Upper lobe of left lung (tissue), 6 donors: ENCODE results near the gene OR10S1. TPM values are rescaled to one million over a fixed set of nuclear protein-coding genes. Genes with fewer than 3 reads are reported as not detected.
A peak's percentile ranks its signal among the peaks of the same experiment; 100 is the strongest.
"Not testable (repeated sequence)": the region's sequence is repeated elsewhere in the genome, so short reads cannot be mapped to it uniquely, and the experiment has no call there.

Source experiments
- ATAC-seq, 2 donors: fragments of 200-7000 bp; cut with Tn5 transposase; one replicate each; pipeline ENCODE4 v1.9.1; 2022; ENCODE audit warnings: mild to moderate bottlenecking in 2 of 2, moderate library complexity in 2 of 2; ENCODE audit not compliant: low FRiP score in 2 of 2
- DNase-seq, 2 donors: peaks; one replicate each; pipeline ENCODE4 v3.0.0-alpha.2; 2019 to 2020
- H3K27ac ChIP-seq, 4 donors: fragments of 200-600 bp; sonication (generic); one replicate each; pipeline ENCODE4 v1.5.1; 2016 to 2019
- H3K27me3 ChIP-seq, 4 donors: fragments of 200-600 bp; sonication (generic); one replicate each; pipeline ENCODE4 v1.5.1; 2017 to 2019
- H3K36me3 ChIP-seq, 4 donors: fragments of 200-600 bp; sonication (generic); one replicate each; pipeline ENCODE4 v1.5.1; 2016 to 2019
- H3K4me1 ChIP-seq, 4 donors: fragments of 200-600 bp; sonication (generic); one replicate each; pipeline ENCODE4 v1.5.1; 2018 to 2019
- H3K4me3 ChIP-seq, 4 donors: fragments of 200-600 bp; sonication (generic); one replicate each; pipeline ENCODE4 v1.5.1; 2017 to 2019; ENCODE audit warnings: mild to moderate bottlenecking in 2 of 4, moderate library complexity in 1 of 4
- H3K9me3 ChIP-seq, 4 donors: fragments of 200-600 bp; sonication (generic); one replicate each; pipeline ENCODE4 v1.5.1; 2018 to 2019
- EP300 ChIP-seq, 4 donors: sonication (generic); formaldehyde crosslinking; IDR thresholded peaks; one replicate each; pipeline ENCODE4 v1.5.1; 2017; ENCODE audit warnings: antibody characterized with exemption in 4 of 4, control low read depth in 2 of 4
- POLR2A ChIP-seq, 4 donors: fragments of 450-650 bp; IDR thresholded peaks; one replicate each; pipeline ENCODE4 v1.5.1; 2016 to 2017; ENCODE audit warnings: antibody characterized with exemption in 4 of 4, mild to moderate bottlenecking in 2 of 4
- POLR2AphosphoS5 ChIP-seq, 2 donors: sonication (generic); formaldehyde crosslinking; IDR thresholded peaks; one replicate each; pipeline ENCODE4 v1.5.1; 2017; ENCODE audit warnings: antibody characterized with exemption in 2 of 2
- WGBS, 2 donors: methylation state at CpG; one replicate each; pipeline ENCODE4 v1.1.5; 2017 to 2018; 5-methylcytosine and 5-hydroxymethylcytosine counted together
- total RNA-seq, 6 donors: library from RNA; depleted of rRNA in 4 of 6; stranded (reverse); fragments of >200 nt in 4 of 6; gene quantifications; one replicate each; pipeline versions ENCODE4 v1.1.0 to v1.2.1, GENCODE V29; 2016 to 2021
- TF ChIP-seq, protein P1 (sequence below), 6 experiments: fragments of 450-650 bp in 4 of 6; fragments of 200-600 bp in 2 of 6; sonication (generic) in 2 of 6; IDR thresholded peaks; one replicate each; pipeline ENCODE4 v1.5.1; 2016 to 2019; ENCODE audit warnings: antibody characterized with exemption in 6 of 6
- donor health status: DM: no; HTN: no; CAD: no; lungs with moderate emphysema.
- donor health status: DM: no; HTN: yes; CAD: no; lungs with severe emphysema.

The OR10S1 gene, protein sequence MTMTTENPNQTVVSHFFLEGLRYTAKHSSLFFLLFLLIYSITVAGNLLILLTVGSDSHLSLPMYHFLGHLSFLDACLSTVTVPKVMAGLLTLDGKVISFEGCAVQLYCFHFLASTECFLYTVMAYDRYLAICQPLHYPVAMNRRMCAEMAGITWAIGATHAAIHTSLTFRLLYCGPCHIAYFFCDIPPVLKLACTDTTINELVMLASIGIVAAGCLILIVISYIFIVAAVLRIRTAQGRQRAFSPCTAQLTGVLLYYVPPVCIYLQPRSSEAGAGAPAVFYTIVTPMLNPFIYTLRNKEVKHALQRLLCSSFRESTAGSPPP
- total RNA-seq: not detected

DNA sequence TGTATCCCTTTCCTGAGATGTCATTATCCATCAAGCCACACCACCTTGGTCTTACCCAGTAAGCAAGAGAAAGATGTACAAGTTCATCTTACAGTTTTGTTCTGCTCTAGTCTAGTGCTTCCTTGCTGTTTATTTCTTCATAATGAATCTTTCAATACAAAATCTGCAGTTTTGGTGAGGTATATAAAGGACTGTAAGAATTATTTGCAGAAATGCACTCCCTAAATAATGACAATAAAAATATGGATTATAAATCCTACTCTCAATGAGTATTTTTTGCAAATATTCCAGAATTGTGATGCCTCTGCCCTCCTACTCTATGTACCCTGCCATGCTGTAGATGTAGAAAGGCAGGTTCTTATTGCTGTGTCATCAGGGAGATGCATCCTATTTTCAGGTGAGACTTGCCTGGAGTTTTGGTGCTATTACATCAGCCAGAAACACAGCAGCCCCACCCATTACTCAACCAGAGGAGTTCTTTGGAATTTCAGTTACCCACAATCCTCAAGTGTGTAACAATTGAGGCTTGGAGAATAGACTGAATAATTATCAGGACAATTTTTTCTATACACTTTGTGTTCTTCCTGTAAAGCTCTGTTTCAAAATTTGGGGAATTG lies at the start of gene OR10S1:
Gene OR10S1, minus strand, starts transcription at position 51 of the 617 bp plus-strand sequence. CDS start 117 bp downstream, outside the sequence.
- Histone ChIP-seq H3K4me3 (no peak within 1 kb of the TSS), H3K9me3 (no peaks in the 10 kb centered on the region), H3K27me3 (no peaks in the 10 kb centered on the region), H3K36me3 (no peaks in the 10 kb centered on the region), H3K27ac (no peak within 1 kb of the TSS), H3K4me1 (no peaks in the 10 kb centered on the region)
- DNase-seq: no peak
- TF ChIP-seq, protein P1, sequence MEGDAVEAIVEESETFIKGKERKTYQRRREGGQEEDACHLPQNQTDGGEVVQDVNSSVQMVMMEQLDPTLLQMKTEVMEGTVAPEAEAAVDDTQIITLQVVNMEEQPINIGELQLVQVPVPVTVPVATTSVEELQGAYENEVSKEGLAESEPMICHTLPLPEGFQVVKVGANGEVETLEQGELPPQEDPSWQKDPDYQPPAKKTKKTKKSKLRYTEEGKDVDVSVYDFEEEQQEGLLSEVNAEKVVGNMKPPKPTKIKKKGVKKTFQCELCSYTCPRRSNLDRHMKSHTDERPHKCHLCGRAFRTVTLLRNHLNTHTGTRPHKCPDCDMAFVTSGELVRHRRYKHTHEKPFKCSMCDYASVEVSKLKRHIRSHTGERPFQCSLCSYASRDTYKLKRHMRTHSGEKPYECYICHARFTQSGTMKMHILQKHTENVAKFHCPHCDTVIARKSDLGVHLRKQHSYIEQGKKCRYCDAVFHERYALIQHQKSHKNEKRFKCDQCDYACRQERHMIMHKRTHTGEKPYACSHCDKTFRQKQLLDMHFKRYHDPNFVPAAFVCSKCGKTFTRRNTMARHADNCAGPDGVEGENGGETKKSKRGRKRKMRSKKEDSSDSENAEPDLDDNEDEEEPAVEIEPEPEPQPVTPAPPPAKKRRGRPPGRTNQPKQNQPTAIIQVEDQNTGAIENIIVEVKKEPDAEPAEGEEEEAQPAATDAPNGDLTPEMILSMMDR (IDR thresholded peaks at IDR 0.05): no peak
- TF ChIP-seq EP300 (IDR thresholded peaks at IDR 0.05): no peak
- TF ChIP-seq POLR2A (IDR thresholded peaks at IDR 0.05): no peak
- no peak for TF ChIP-seq POLR2AphosphoS5 (IDR thresholded peaks at IDR 0.05)
- ATAC-seq: no peak

DNA sequence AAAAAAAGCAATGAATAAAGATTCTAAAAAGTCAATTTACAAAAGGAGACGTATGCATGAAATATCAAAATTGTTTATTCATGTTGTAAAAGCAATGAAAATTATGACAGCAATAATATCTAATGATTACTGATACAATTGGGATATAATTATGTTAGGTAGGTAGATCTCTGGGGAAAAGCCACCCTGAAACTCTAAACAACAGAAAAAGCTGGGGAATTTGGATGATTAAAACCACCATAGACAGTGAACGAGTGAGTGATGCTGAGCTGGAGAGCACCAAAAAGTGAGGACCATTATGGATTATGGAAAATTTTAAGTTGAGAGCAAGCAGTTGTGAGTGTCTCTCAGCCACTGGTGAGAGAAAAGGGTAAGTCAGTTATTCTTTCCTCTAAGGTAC lies 48.9 kb upstream of the OR10S1 start, which contains the start of gene OR10G8:
Gene OR10G8, plus strand, starts transcription at position 301 of the 400 bp plus-strand sequence. CDS start 2,825 bp downstream, outside the sequence.
- Histone ChIP-seq H3K27ac (no peak within 1 kb of the TSS), H3K4me3 (no peak within 1 kb of the TSS), H3K36me3 (no peaks in the 10 kb centered on the region), H3K4me1 (no peaks in the 10 kb centered on the region), H3K9me3 (no peaks in the 10 kb centered on the region), H3K27me3 (no peaks in the 10 kb centered on the region)
- ATAC-seq (no peak), DNase-seq (no peak)
- TF ChIP-seq EP300 (IDR thresholded peaks at IDR 0.05) (no peak), POLR2A (IDR thresholded peaks at IDR 0.05) (no peak), POLR2AphosphoS5 (IDR thresholded peaks at IDR 0.05) (no peak)
- TF ChIP-seq, protein P1 (IDR thresholded peaks at IDR 0.05): no peak
- WGBS, 2 donors: 76 to 92% methylated on average over 2 of the region's 2 CpGs

DNA sequence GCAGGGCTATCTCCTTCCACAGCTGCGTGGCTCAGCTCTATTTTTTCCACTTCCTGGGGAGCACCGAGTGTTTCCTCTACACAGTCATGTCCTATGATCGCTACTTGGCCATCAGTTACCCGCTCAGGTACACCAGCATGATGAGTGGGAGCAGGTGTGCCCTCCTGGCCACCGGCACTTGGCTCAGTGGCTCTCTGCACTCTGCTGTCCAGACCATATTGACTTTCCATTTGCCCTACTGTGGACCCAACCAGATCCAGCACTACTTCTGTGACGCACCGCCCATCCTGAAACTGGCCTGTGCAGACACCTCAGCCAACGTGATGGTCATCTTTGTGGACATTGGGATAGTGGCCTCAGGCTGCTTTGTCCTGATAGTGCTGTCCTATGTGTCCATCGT lies 38.3 kb upstream of the OR10S1 start:
- not testable (repeated sequence) for H3K4me1 ChIP-seq, H3K9me3 ChIP-seq, H3K27me3 ChIP-seq, H3K4me3 ChIP-seq, H3K36me3 ChIP-seq, H3K27ac ChIP-seq, DNase-seq
- 70 to 75% methylated on average over 2 to 3 of the region's 9 CpGs for WGBS, 2 donors
- ATAC-seq: peak in 1 of 2 donors; percentile 30

DNA sequence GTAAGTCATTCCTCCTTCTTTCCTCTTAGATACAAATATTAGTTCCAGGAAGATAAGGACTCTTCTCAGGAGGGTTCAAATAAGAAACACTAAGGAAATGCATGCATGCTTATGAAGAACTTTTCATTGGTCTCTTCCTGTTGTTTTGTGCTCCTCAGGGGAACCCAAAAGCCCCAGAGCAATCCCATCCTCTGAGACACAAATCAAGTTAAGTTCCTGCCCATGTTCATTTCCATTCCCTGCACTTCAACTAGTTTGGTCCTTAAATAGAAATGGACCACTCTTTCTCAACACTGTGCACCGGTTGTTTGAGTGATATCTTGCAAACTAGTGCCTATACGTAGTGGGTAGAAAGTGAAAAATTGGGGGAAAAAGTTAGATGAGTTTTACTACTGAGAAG lies 35.1 kb upstream of the OR10S1 start, which contains the start of gene OR10G4:
Gene OR10G4, plus strand, starts transcription at position 301 of the 400 bp plus-strand sequence. CDS start 2,578 bp downstream, outside the sequence.
- 73 to 80% methylated on average over 2 of the region's 2 CpGs for WGBS, 2 donors
- ATAC-seq: no peak
- TF ChIP-seq POLR2A (IDR thresholded peaks at IDR 0.05) (no peak), EP300 (IDR thresholded peaks at IDR 0.05) (no peak), POLR2AphosphoS5 (IDR thresholded peaks at IDR 0.05) (no peak)
- TF ChIP-seq, protein P1 (IDR thresholded peaks at IDR 0.05): no peak

DNA sequence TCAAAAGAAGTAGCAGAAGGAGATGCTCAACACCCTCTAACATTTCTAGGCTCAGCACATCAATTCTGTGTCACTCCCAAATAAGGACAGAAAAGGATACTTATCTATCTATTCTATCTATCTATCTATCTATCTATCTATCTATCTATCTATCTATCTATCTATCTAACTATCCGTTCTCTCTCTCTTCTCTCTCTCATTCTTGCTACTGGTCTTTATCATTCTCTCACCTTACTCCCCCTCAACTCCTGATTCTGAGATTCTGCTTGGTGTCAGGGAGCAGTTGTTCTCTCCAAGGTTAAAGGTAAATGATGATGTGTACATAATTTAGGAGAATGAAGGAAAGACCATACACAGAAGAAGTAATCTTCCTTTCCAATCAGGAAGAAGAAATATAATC lies 17.5 kb upstream of the OR10S1 start, which contains the start of gene OR10G6:
Gene OR10G6, minus strand, starts transcription at position 43 of the 400 bp plus-strand sequence. Its CDS starts 0 bp downstream, at position 43.
- no peaks in the 10 kb centered on the region for H3K4me1 ChIP-seq
- H3K27ac ChIP-seq: no peak within 1 kb of the TSS
- DNase-seq (no peak), ATAC-seq (no peak)
- no peaks in the 10 kb centered on the region for H3K27me3 ChIP-seq
- H3K36me3 ChIP-seq: no peaks in the 10 kb centered on the region
- WGBS, 2 donors: 65 to 66% methylated on average over 1 of the region's 1 CpG
- no peak for TF ChIP-seq POLR2AphosphoS5 (IDR thresholded peaks at IDR 0.05)
- H3K9me3 ChIP-seq: no peaks in the 10 kb centered on the region
- no peak within 1 kb of the TSS for H3K4me3 ChIP-seq

More for the DNA sequence above, 35.1 kb upstream of the OR10S1 start, which contains the start of gene OR10G4:
- no peak within 1 kb of the TSS for H3K4me3 ChIP-seq
- H3K27me3 ChIP-seq: no peaks in the 10 kb centered on the region
- no peaks in the 10 kb centered on the region for H3K36me3 ChIP-seq
- no peaks in the 10 kb centered on the region for H3K4me1 ChIP-seq
- no peak for DNase-seq
- H3K9me3 ChIP-seq: no peaks in the 10 kb centered on the region
- H3K27ac ChIP-seq: no peak within 1 kb of the TSS
